Osteoblast (primary cell): Measurements from ENCODE around the gene ACBD4. TPM values are rescaled to one million over a fixed set of nuclear protein-coding genes. Genes with fewer than 3 reads are reported as not detected.

ENCODE experiments used
- DNase-seq: peaks from one replicate; pipeline ENCODE4 v3.0.0; 2011; ENCODE audit warnings: low spot score, mixed read lengths; ENCODE audit not compliant: insufficient read length; ENCODE audit errors: missing footprints
- H2AFZ ChIP-seq: 2 replicates; pipeline ENCODE4 v1.6.0; 2011; ENCODE audit warnings: mild to moderate bottlenecking, low read length
- H3K27ac ChIP-seq: 2 replicates; pipeline ENCODE4 v1.5.1; 2011; ENCODE audit warnings: mild to moderate bottlenecking, low read depth, low read length, moderate library complexity
- H3K27me3 ChIP-seq: 2 replicates; pipeline ENCODE4 v1.6.0; 2012; ENCODE audit warnings: mild to moderate bottlenecking, control low read depth, inconsistent platforms, low read length, moderate library complexity; ENCODE audit not compliant: insufficient read depth
- H3K36me3 ChIP-seq: 2 replicates; pipeline ENCODE4 v1.5.1; 2011; ENCODE audit warnings: mild to moderate bottlenecking, low read length, control low read depth, moderate library complexity; ENCODE audit not compliant: insufficient read depth
- H3K4me1 ChIP-seq: 2 replicates; pipeline ENCODE4 v1.5.1; 2011; ENCODE audit warnings: mild to moderate bottlenecking, low read length, control low read depth, moderate library complexity; ENCODE audit not compliant: insufficient read depth
- H3K4me2 ChIP-seq: 2 replicates; pipeline ENCODE4 v1.6.0; 2011; ENCODE audit warnings: mild to moderate bottlenecking, low read length; ENCODE audit not compliant: insufficient read depth
- H3K4me3 ChIP-seq: fragments of 200-600 bp; sonication (generic); 3 replicates; pipeline ENCODE4 v1.5.1; 2012; ENCODE audit warnings: mild to moderate bottlenecking, low read length, inconsistent platforms; ENCODE audit not compliant: insufficient read depth
- H3K79me2 ChIP-seq: 2 replicates; pipeline ENCODE4 v1.6.0; 2012; ENCODE audit warnings: mild to moderate bottlenecking, low read length, control low read depth, inconsistent platforms; ENCODE audit not compliant: insufficient read depth
- H3K9me3 ChIP-seq: 2 replicates; pipeline ENCODE4 v1.5.1; 2011; ENCODE audit warnings: low read depth, low read length, control low read depth
- H4K20me1 ChIP-seq: 2 replicates; pipeline ENCODE4 v1.6.0; 2012; ENCODE audit warnings: mild to moderate bottlenecking, low read length, control low read depth; ENCODE audit not compliant: insufficient read depth
- CTCF ChIP-seq: IDR thresholded peaks from 2 replicates; pipeline ENCODE4 v1.5.1; 2011; ENCODE audit warnings: mild to moderate bottlenecking, low read depth, low read length, moderate library complexity; ENCODE audit errors: extremely low read depth
- total RNA-seq: library from RNA; depleted of rRNA; stranded (reverse); fragments of >200 nt; gene quantifications from 2 replicates; pipeline ENCODE4 v1.2.3, GENCODE V29; 2012

The ACBD4 gene
- total RNA-seq, 1 donor, result 4.7 TPM

- H3K4me1 ChIP-seq, result peaks cover 28% of the 10 kb centered on the region
- peaks cover 77% of the 10 kb centered on the region for H3K79me2 ChIP-seq
- peaks cover 11% of the 10 kb centered on the region for H4K20me1 ChIP-seq
These were observed 19.5 kb downstream of the ACBD4 start for GRCh38 chr17:45155029-45155428.

GRCh38 chr17:45155483-45155882 is 20.0 kb downstream of the ACBD4 start:
- no peak for DNase-seq
- TF ChIP-seq CTCF, result no peak
- Histone ChIP-seq H4K20me1 (peaks cover 11% of the 10 kb centered on the region), H2AFZ (no peak overlapping the region), H3K4me1 (peaks cover 30% of the 10 kb centered on the region), H3K79me2 (peaks cover 77% of the 10 kb centered on the region), H3K27ac (no peak overlapping the region), H3K9me3 (no peaks in the 10 kb centered on the region), H3K4me2 (no peak overlapping the region), H3K36me3 (no peaks in the 10 kb centered on the region), H3K4me3 (no peak overlapping the region), H3K27me3 (no peaks in the 10 kb centered on the region)

More at GRCh38 chr17:45155029-45155428, 19.5 kb downstream of the ACBD4 start:
- no peaks in the 10 kb centered on the region for H3K36me3 ChIP-seq
- no peak overlapping the region for H2AFZ ChIP-seq
- no peak overlapping the region for H3K4me3 ChIP-seq
- no peak for DNase-seq
- no peaks in the 10 kb centered on the region for H3K9me3 ChIP-seq
- H3K4me2 ChIP-seq, result no peak overlapping the region
- no peak overlapping the region for H3K27ac ChIP-seq
- H3K27me3 ChIP-seq, result no peaks in the 10 kb centered on the region
- no peak for TF ChIP-seq CTCF

GRCh38 chr17:45156242-45156641 is 20.8 kb downstream of the ACBD4 start:
- H2AFZ ChIP-seq, result no peak overlapping the region
- no peak overlapping the region for H3K4me3 ChIP-seq
- TF ChIP-seq CTCF, result no peak
- H3K27me3 ChIP-seq, result no peaks in the 10 kb centered on the region
- peaks cover 6% of the 10 kb centered on the region for H4K20me1 ChIP-seq
- peaks cover 29% of the 10 kb centered on the region for H3K4me1 ChIP-seq
- no peak overlapping the region for H3K27ac ChIP-seq
- H3K4me2 ChIP-seq, result no peak overlapping the region
- no peaks in the 10 kb centered on the region for H3K36me3 ChIP-seq
- no peaks in the 10 kb centered on the region for H3K9me3 ChIP-seq
- H3K79me2 ChIP-seq, result peaks cover 77% of the 10 kb centered on the region
- no peak for DNase-seq

GRCh38 chr17:45160447-45161287 is 25.2 kb downstream of the ACBD4 start:
- H2AFZ ChIP-seq, result peak overlapping the region; percentile 69
- H3K4me3 ChIP-seq, result peak overlapping the region; percentile 96
- H3K27ac ChIP-seq, result peak overlapping the region; percentile 99
- no peaks in the 10 kb centered on the region for H3K36me3 ChIP-seq
- H3K4me2 ChIP-seq, result peak overlapping the region; percentile 86
- no peaks in the 10 kb centered on the region for H3K9me3 ChIP-seq
- H4K20me1 ChIP-seq, result no peaks in the 10 kb centered on the region
- peak; percentile 88 for DNase-seq
- H3K79me2 ChIP-seq, result peaks cover 55% of the 10 kb centered on the region
- peak; percentile 21 for TF ChIP-seq CTCF
- no peaks in the 10 kb centered on the region for H3K27me3 ChIP-seq
- peaks cover 33% of the 10 kb centered on the region for H3K4me1 ChIP-seq
